A549 (cell line): ENCODE data around the gene YIPF3.
"Not testable (repeated sequence)": the region's sequence is repeated elsewhere in the genome, so short reads cannot be mapped to it uniquely, and the experiment has no call there.

Experiments
- ELK1 ChIP-seq: fragments of 150-350 bp; IDR thresholded peaks from 2 replicates; pipeline ENCODE4 v1.6.1; 2014; ENCODE audit warnings: low read depth, mild to moderate bottlenecking, low read length
- HOXA7 ChIP-seq: fragments of 250-450 bp; sonication (Bioruptor Pico); IDR thresholded peaks from 2 replicates; pipeline ENCODE4 v1.5.0; 2020; ENCODE audit warnings: mild to moderate bottlenecking, moderate library complexity
- JUNB ChIP-seq: fragments of >200 bp; sonication (Bioruptor Twin); formaldehyde crosslinking; IDR thresholded peaks from 2 replicates; pipeline ENCODE4 v1.6.1; 2016
- KDM1A ChIP-seq: fragments of 200-600 bp; sonication (generic); IDR thresholded peaks from 2 replicates; pipeline ENCODE4 v1.6.1; 2016; ENCODE audit warnings: low read depth, mild to moderate bottlenecking
- KDM5A ChIP-seq: fragments of 200-600 bp; sonication (generic); IDR thresholded peaks from 2 replicates; pipeline ENCODE4 v1.6.1; 2016; ENCODE audit warnings: antibody characterized with exemption, mild to moderate bottlenecking
- MAFK ChIP-seq: fragments of 450-650 bp; IDR thresholded peaks from 2 replicates; pipeline ENCODE4 v1.6.1; 2014; ENCODE audit not compliant: partially characterized antibody
- MYC ChIP-seq: IDR thresholded peaks from 2 replicates; pipeline ENCODE4 v1.6.1; 2012; ENCODE audit warnings: mild to moderate bottlenecking, inconsistent platforms, low read length, improper control_type of control experiment, borderline replicate concordance
- POLR2A ChIP-seq: IDR thresholded peaks from 2 replicates; pipeline ENCODE4 v1.6.1; 2012; ENCODE audit warnings: mild to moderate bottlenecking, low read length
- RARB ChIP-seq: fragments of 250-450 bp; sonication (Bioruptor Pico); IDR thresholded peaks from 2 replicates; pipeline ENCODE4 v1.8.0; 2021; ENCODE audit warnings: mild to moderate bottlenecking, moderate library complexity
- RNF2 ChIP-seq: fragments of 200-600 bp; sonication (generic); IDR thresholded peaks from 2 replicates; pipeline ENCODE4 v1.6.1; 2016; ENCODE audit warnings: low read depth, mild to moderate bottlenecking, antibody characterized with exemption, moderate library complexity, borderline replicate concordance
- ZSCAN20 ChIP-seq: fragments of 250-450 bp; sonication (Bioruptor Pico); IDR thresholded peaks from 2 replicates; pipeline ENCODE4 v1.8.0; 2022; ENCODE audit warnings: mild to moderate bottlenecking, moderate library complexity

GRCh38 chr6:43538986-43539385, 22.3 kb upstream of the YIPF3 start:
- TF ChIP-seq ZSCAN20 (CRISPR knock-in tag); RARB (CRISPR knock-in tag); JUNB; POLR2A; ELK1; KDM1A; RNF2; MAFK; HOXA7; KDM5A; MYC: not testable (repeated sequence)
